ENCODE results near the gene IQSEC2. TPM values are rescaled to one million over a fixed set of nuclear protein-coding genes. Genes with fewer than 3 reads are reported as not detected.
A peak's percentile ranks its signal among the peaks of the same experiment; 100 is the strongest.

Gene IQSEC2
- total and polyA plus RNA-seq, 9 of the 15 experiments (the other 6 are each of a cell fraction or from before 2014, with no cell fraction given), result 2.7 to 41.8 (median 20.1) TPM

- no TSS peak for BruUV-seq (replicated peaks)
- no peak overlapping the region for H3K27ac ChIP-seq (ENCODE audit: extremely low read depth, low read depth, low read length)
- no peak overlapping the region for H2AFZ ChIP-seq (ENCODE audit: low read depth, low read length)
- H3K27me3 ChIP-seq (ENCODE audit: control insufficient read depth in 2 of 2, insufficient read depth in 2 of 2, low read length in 2 of 2), result peaks cover 22 to 43% of the 10 kb centered on the region in 2 experiments; a peak in 4 of 5 replicates
- DNase-seq (ENCODE audit: extremely low read depth in 1 of 4, low spot score in 3 of 4), result peak in 1 of 4 experiments; percentile 16
- H3K4me2 ChIP-seq (ENCODE audit: insufficient read depth, low read length), result no peak overlapping the region
- peaks cover 8% of the 10 kb centered on the region for H4K20me1 ChIP-seq (replicated peaks; ENCODE audit: control insufficient read depth, insufficient read depth, low read length)
- peaks cover 11 to 43% of the 10 kb centered on the region in 2 experiments; a peak in 4 of 5 replicates for H3K4me1 ChIP-seq (replicated peaks in 1 of 2; ENCODE audit: control insufficient read depth in 2 of 2, insufficient read depth in 2 of 2, low read length in 2 of 2)
- in situ Hi-C loops (cut with MboI) (loop anchor here (5.0 kb wide), 1 partner anchor 127 kb away; no protein-coding TSS in a partner anchor), intact Hi-C loops (cut with micrococcal nuclease) (loop anchor here (5.0 to 10.0 kb wide), 3 partner anchors 52 to 515 kb away; no protein-coding TSS in a partner anchor)
- TF ChIP-seq ZNF431 (CRISPR knock-in tag; IDR thresholded peaks at IDR 0.05) (no peak), ZBTB1 (CRISPR knock-in tag; IDR thresholded peaks at IDR 0.05; ENCODE audit: borderline replicate concordance, low read depth) (no peak), HMG20A (CRISPR knock-in tag; conservative IDR thresholded peaks at IDR 0.05) (no peak), PKNOX1 (IDR thresholded peaks at IDR 0.05) (no peak), ZNF121 (CRISPR knock-in tag; conservative IDR thresholded peaks at IDR 0.05) (no peak), ZNF165 (CRISPR knock-in tag; IDR thresholded peaks at IDR 0.05; ENCODE audit: borderline replicate concordance) (no peak), BCL6 (CRISPR knock-in tag; IDR thresholded peaks at IDR 0.05) (no peak), CAMTA2 (CRISPR knock-in tag; conservative IDR thresholded peaks at IDR 0.05) (no peak), CREB1 (IDR thresholded peaks at IDR 0.05) (no peak), CREB1 (CRISPR knock-in tag; IDR thresholded peaks at IDR 0.05) (no peak), MTF1 (CRISPR knock-in tag; IDR thresholded peaks at IDR 0.05; ENCODE audit: borderline replicate concordance) (no peak), MCM3 (IDR thresholded peaks at IDR 0.05) (no peak)
- ChIA-PET POLR2A (interaction anchor here (0.6 to 1.3 kb wide), 6 partner anchors 9 to 162 kb away, joined by 3 to 7 read pairs (median 3); no protein-coding TSS in a partner anchor), CTCF (ENCODE audit: low intra/inter-chr PET ratio) (no interaction called here)
- ATAC-seq, result no peak
- H3K79me2 ChIP-seq (ENCODE audit: control insufficient read depth, insufficient read depth, low read length), result no peaks in the 10 kb centered on the region
- no peaks in the 10 kb centered on the region for H3K9me3 ChIP-seq (replicated peaks; ENCODE audit: control insufficient read depth, insufficient read depth, low read depth, low read length)
- H3K36me3 ChIP-seq (ENCODE audit: control insufficient read depth, insufficient read depth, low read length), result no peaks in the 10 kb centered on the region
- H3K9me1 ChIP-seq (ENCODE audit: control insufficient read depth, insufficient read depth, low read length), result no peaks in the 10 kb centered on the region
- H3K9ac ChIP-seq (ENCODE audit: insufficient read depth in 1 of 2, low read depth in 2 of 2, low read length in 2 of 2), result peak overlapping the region in 1 of 2 experiments; percentile 71; a peak in 1 of 4 replicates
- 2% methylated on average over 15 of the region's 32 CpGs for WGBS (ENCODE audit: insufficient coverage, low coverage, missing lambda C conversion rate)
- FAIRE-seq, result no peak
- no peak overlapping the region for H3K4me3 ChIP-seq
Observed at GRCh38 chrX:53319614-53320542, 38.5 kb upstream of the IQSEC2 start.

Measured in K562 (cell line).